Esophagus muscularis mucosa (tissue), 4 donors: ENCODE measurements around the gene TMEM25.

ENCODE experiments used
- CTCF ChIP-seq, 3 experiments: fragments of 200-600 bp in 2 of 3; fragments of 450-650 bp in 1 of 3; sonication (generic) in 2 of 3; IDR thresholded peaks; one replicate each; pipeline ENCODE4 v1.5.1; 2017 to 2019; ENCODE audit warnings: antibody characterized with exemption in 3 of 3, mild to moderate bottlenecking in 2 of 3, moderate library complexity in 1 of 3
- EP300 ChIP-seq: sonication (generic); formaldehyde crosslinking; IDR thresholded peaks from one replicate; pipeline ENCODE4 v1.6.1; 2017; ENCODE audit warnings: antibody characterized with exemption
- POLR2A ChIP-seq: fragments of 450-650 bp; IDR thresholded peaks from one replicate; pipeline ENCODE4 v1.6.1; 2017; ENCODE audit warnings: antibody characterized with exemption, moderate library complexity, mild to moderate bottlenecking, low read depth
- POLR2AphosphoS5 ChIP-seq, 2 donors: sonication (generic); formaldehyde crosslinking; IDR thresholded peaks; one replicate each; pipeline ENCODE4 v1.6.1; 2017; ENCODE audit warnings: antibody characterized with exemption in 2 of 2

DNA sequence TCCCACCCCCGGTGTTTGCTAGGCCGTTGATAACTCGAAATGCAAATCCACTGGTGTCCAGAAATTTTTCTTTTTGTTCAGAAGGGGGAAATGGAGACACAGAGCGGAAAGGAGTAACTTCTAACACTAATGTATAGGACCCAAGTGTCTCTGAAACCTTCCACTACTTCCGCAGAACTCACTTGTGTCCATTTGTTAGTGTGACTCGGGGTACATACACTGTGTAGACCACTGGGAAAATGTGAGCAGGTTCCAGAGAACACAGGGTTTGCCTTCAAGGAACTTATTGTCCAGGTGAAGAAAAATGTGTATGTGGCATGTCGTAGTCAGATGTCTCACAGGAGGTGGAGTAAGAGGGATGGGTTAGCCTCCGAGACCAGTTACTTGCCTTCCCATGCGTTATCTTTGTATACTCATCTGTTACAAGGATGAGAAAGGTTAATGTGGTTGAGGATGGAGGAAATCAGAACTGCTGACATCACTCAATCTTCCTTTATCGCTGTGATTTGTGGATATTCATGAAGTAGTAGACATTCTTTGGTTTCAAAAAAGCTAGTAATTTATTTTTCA lies 42.1 kb downstream of the TMEM25 start:
- TF ChIP-seq CTCF (IDR thresholded peaks at IDR 0.05) (no peak), POLR2AphosphoS5 (IDR thresholded peaks at IDR 0.05) (no peak), POLR2A (no peak), EP300 (no peak)
